ENCODE data around the gene FLG2.

The FLG2 gene

DNA sequence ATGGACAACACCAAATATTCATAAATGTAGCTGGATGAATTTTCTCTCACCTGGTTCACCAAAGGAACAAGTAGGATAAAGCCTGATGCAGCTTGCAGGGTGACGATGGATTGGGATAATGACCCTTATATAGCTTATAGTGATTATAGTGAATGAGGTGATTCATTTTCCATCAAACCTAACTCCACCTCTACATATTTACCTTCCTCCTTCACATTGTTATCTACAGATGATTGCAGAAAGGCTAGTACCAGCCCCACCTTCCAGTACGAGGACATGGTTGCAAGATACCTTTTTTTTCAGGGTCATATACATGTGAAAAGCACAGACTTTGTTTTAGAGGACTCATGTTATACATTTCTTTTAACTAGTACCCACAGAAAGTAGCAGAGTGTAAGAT, at the start of gene FLG2:
Gene FLG2 (minus strand): TSS at position 101 of the 400 bp plus-strand sequence. CDS start 1,122 bp downstream, outside the sequence.
- no peak for DNase-seq (ENCODE audit: low spot score)

- no peak for DNase-seq (ENCODE audit: low spot score)
Observed at GRCh38 chr1:152408664-152409063, 48.9 kb upstream of the FLG2 start.

DNA sequence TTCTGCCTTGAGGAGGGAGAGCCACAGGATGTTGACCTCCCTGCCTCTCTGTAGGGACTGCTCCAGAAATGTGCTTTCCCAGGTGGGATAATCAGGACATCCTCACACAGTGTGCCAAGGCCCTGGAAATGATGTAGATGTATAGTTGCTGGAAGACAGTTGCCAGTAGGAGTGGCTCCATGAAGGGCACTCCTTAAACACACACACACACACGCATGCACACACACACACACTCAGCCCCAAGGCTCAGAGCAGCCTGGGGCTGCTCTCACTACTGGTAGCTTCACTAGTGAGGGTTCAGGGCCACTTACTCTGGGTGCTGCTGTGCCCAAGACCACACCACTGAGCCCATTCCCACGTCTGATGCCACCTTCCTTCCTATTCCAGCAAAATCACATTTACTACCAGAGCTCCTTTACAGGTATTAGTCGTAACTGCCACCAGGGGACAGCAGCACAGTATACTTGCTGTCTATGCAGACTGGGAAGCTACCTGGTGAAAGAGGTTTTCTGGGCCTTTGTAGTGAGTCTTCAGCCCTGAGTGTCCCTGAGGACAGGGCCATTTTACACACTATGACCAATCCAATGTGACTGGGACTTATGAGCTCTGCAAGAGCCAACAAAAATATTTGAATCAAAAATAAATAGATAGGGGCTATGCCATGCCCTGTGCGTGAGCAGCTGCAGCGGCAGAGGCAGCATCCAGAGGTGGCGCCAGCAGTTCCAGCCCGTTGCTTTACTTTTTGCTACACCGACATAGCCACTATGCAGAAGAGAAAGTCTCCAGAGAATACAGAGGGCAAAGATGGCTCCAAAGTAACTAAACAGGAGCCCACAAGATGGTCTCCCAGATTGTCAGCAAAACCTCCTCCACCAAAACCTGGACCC, 39.2 kb upstream of the FLG2 start:
- DNase-seq (ENCODE audit: low spot score): peak; percentile 13

DNA sequence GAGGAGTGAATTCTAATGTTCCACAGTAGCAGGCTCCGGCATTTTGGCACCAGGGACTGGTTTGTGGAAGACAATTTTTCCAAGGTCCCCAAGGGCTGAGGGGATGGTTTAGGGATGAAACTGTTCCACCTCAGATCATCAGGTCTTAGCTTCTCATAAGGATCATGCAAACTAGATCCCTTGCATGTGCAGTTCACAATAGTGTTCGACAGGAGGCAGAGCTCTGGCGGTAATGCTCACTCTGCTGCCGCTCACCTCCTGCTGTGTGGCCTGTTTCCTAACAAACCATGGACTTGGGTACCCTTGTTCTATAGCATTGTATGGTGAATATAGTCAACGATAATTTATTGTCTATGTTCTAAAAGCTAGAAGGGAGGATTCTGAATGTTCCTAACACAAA, 37.7 kb upstream of the FLG2 start:
- DNase-seq (ENCODE audit: low spot score): no peak

DNA sequence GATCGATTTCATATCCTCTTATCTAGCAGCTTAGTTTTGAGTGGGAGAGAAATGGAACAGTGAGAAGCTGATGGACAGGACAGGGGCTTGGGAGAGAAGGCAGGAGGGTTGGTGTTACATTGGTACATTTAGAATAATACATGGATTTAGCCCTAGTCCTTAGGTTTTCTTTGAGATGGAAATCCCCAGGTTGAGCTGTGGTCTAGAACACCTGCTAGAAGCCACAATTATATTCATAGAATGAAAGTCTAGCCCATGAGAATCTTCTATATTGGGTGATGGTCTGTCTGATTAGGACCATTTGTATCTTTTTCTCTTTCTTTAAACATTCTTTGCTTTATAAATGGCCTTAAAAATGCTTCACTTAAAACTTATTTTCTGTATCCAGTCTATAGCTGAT, 34.3 kb upstream of the FLG2 start:
- DNase-seq (ENCODE audit: low spot score): no peak

DNA sequence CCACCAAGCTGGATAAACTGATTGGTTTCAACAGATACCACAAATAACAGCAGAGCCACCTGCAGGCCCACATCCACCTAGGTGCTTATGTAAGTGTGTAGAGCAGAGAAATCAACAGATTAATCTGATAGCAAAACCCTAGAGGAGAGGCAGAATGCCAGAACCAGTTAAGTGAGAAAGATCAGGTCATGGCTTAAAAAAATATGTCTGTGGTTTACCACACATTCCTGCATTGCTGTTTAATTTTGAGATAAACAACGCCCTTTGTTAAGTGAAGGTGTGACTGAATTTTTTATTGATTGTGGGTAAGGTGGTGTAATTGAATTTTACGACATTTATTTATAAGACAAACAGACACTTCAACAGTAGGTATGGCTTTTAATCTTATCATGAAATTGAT, 33.1 kb upstream of the FLG2 start:
- no peak for DNase-seq (ENCODE audit: low spot score)

- no peak for DNase-seq (ENCODE audit: low spot score)
Observed at GRCh38 chr1:152388889-152389288, 29.1 kb upstream of the FLG2 start.

- no peak for DNase-seq (ENCODE audit: low spot score)
Observed at GRCh38 chr1:152386940-152387339, 27.1 kb upstream of the FLG2 start.

DNA sequence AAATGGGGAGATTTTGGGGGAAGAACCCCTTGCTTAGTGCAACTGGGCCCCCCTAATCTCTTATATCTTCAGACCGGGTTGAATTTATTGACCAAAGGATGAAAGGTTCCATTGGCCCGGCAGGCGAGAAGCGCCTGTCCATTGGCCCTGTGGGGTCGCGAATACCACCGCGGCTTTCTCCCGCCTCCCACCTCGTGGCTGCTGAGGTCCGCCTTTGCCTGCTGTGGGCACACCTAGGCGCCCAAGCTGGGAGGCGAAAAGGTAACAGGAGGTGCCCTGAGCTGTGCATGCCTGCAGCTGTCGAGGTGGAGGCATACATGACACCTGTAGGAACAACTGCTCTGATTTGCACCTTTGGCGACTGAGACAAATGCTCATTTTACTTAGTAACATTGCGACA, 21.1 kb upstream of the FLG2 start:
- no peak for DNase-seq (ENCODE audit: low spot score)

GRCh38 chr1:152374451-152374850, 14.6 kb upstream of the FLG2 start:
- no peak for DNase-seq (ENCODE audit: low spot score)

DNA sequence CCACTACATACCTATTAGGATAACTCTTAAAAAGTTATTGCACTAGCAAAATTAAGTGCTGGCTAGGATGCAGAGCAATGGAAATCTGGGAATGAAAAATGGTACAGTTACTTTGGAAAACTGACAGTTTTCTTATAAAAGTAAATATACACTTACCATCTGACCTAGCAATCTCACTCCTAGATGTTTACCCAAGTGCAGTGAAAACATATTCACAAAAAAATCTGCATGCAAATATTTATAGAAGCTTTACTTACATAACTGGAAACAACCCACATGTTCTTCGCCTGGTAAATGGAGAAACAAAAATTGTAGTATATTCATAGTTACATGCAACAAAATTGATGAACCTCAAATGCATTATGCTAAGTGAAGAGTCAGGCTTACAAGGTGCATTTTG, 12.9 kb upstream of the FLG2 start:
- DNase-seq (ENCODE audit: low spot score): no peak

GRCh38 chr1:152367436-152367835, 7.6 kb upstream of the FLG2 start:
- no peak for DNase-seq (ENCODE audit: low spot score)

GRCh38 chr1:152356736-152357135, 3.1 kb downstream of the FLG2 start:
- no peak for DNase-seq (ENCODE audit: low spot score)

DNA sequence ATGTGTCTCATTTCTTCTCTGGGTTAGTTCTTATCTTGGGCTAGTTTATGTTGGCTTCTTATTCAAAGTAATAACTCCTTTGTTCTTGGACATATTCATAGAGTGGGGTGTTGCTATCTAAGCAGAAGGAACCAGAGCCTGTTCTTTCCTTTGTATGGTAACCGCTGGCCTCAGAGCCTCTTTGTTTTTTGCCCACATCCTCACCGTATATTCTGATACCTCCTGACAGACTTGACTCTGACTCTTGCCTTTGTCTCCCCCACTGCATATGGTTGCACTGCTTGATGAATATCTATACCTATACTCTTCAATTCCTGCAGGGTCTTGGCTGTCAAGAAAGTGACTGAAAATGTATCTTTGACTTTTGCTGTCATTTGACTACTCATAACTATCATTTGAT, 10.2 kb downstream of the FLG2 start:
- no peak for DNase-seq (ENCODE audit: low spot score)

DNA sequence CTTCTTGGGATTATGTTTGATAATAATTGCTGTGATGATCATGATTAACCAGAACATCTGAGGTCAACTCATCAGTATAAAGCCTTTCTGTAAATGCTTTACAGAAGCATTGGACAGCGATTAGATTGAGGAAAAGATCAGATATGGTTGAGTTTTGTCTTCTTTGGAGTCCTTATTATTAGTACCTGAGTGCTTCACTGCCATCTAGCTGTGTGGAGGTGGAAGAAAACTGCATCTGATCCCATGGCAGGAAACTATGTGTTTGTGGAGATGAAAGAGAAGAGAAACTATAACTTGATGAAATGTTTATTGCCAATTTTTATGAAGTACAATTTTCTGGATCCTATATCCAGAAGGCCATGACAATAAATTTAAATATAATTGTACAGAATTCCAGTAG, 11.4 kb downstream of the FLG2 start:
- DNase-seq (ENCODE audit: low spot score): peak; percentile 55

DNA sequence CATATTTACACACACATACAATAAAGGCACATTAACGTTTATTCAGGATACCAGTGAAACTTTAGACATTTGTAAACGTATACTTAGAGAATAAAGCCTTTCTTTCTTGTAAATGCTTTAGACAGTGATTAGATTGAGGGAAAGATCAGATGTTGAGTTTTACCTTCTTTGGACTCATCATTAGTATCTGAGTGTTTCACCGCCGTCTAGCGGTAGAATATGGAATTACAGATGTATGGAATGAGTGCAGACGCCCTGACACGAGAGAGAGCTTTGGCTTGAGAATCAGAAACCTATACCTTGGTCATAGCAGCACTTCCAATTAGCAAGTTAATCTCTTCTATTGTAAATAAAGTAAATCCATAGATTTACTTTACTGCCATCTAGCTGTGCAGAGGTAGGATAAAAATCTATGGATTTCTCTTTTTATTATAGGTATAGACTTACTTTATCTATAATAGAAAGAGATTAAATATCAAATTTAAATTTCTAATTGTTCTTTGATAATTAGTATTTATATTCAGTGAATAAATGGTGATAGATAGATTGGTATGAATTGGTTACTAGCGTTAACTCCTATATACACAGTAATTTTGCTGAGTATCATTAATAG, 12.6 kb downstream of the FLG2 start:
- peak; percentile 62 for DNase-seq (ENCODE audit: low spot score)

DNA sequence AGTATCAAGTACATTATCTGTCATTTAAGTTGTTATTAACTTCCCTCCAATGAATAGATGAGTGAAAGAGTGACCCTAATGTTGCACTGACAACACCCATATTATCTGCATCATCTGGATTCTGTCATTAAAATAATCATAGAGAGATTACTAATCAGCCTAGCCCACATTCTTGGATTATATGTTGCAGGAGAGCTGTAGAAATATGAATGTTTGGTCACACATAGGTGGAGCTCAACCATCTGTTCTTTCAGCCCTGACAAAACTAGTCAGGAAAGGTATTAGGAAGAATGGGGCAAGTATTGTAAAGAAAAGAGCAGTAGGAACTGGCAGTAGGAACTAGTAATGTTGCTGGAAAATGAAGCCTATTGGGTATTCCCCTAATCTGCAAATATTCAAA, 15.4 kb downstream of the FLG2 start:
- DNase-seq (ENCODE audit: low spot score): no peak

- no peak for DNase-seq (ENCODE audit: low spot score)
Observed at GRCh38 chr1:152343006-152343405, 16.8 kb downstream of the FLG2 start.

- no peak for DNase-seq (ENCODE audit: low spot score)
Observed at GRCh38 chr1:152335399-152335798, 24.4 kb downstream of the FLG2 start.

GRCh38 chr1:152328801-152329391, 30.9 kb downstream of the FLG2 start:
- no peak for DNase-seq (ENCODE audit: low spot score)

DNA sequence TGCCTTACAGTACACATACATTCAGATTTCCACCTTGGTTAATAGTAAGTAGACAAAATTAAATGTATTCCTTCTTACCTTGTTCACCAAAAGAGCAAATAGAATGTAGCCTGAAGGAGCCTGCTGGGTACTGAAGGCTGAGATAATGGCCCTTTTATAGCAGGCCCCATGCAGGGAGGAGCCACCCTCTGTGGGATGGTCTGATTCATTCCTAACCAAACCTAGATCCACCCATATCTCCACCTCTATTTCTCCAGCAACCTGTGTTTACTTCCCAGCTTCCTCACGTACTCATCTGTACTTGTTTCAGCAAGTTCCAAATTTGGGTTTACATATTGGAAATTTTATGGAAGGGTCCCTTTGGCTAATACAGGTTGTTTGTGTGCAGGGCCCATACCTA, 34.7 kb downstream of the FLG2 start, which contains the start of gene FLG:
Gene FLG (minus strand): TSS at position 129 of the 400 bp plus-strand sequence. CDS start 9,783 bp downstream, outside the sequence.
- no peak for DNase-seq (ENCODE audit: low spot score)

DNA sequence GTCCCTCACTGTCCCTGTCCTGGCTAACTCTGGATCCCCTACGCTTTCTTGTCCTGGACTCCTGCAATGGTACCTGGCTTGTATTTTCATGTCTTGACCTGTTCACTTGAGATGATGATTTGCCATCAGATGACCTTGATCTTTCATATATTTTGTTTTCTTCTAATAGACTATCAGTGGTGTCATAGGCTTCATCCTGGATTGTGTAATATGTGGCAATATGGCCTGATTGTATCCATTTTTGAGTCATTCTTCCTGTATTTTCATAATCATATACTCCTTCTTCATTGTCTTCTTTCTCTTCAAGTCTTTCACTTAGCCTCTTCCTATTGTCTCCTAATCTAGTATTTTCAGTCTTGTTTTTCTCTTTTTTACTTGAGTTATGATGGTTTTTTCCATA, 45.8 kb downstream of the FLG2 start:
- no peak for DNase-seq (ENCODE audit: low spot score)

- DNase-seq (ENCODE audit: low spot score): no peak
Observed at GRCh38 chr1:152313319-152313801, 46.4 kb downstream of the FLG2 start.
